ENCODE data around the gene ZGLP1.

- no peak for TF ChIP-seq POLR2AphosphoS5 (IDR thresholded peaks at IDR 0.05; ENCODE audit: low read depth, low read length)
- no peak for TF ChIP-seq CTCF (IDR thresholded peaks at IDR 0.05)
- TF ChIP-seq REST (IDR thresholded peaks at IDR 0.05; ENCODE audit: insufficient read depth in 1 of 2, low read depth in 2 of 2, low read length in 1 of 2), result no peak
- TF ChIP-seq TCF7L2 (IDR thresholded peaks at IDR 0.05; ENCODE audit: low read depth, low read length), result no peak
- TF ChIP-seq SIN3A (IDR thresholded peaks at IDR 0.05; ENCODE audit: borderline replicate concordance, insufficient read depth, low read depth, low read length), result no peak
Measured at GRCh38 chr19:10329555-10329954, 19.9 kb upstream of the ZGLP1 start.

All from Panc1 (cell line).